Measurements from ENCODE around the gene TRMT10B.

DNA sequence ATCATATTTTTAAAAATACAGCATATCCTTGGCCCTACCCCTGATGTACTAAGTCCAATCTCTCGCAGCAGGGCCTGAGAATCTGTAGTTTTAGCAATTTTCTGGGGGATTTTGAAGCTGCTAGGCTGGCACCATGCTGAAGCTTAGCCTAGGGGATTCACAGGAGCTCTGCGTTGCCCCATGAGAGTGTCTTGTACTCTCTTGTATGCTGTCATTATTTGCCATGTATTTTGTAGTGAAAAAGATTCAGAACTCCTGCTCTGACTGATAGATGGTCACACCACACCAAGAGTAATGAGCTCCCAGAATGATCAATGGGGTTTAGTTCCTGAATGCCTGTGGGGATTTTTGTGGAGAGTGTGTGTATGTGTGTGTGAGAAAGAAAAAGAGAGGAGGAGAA is 20.7 kb upstream of the TRMT10B start:
- TF ChIP-seq, protein P1, sequence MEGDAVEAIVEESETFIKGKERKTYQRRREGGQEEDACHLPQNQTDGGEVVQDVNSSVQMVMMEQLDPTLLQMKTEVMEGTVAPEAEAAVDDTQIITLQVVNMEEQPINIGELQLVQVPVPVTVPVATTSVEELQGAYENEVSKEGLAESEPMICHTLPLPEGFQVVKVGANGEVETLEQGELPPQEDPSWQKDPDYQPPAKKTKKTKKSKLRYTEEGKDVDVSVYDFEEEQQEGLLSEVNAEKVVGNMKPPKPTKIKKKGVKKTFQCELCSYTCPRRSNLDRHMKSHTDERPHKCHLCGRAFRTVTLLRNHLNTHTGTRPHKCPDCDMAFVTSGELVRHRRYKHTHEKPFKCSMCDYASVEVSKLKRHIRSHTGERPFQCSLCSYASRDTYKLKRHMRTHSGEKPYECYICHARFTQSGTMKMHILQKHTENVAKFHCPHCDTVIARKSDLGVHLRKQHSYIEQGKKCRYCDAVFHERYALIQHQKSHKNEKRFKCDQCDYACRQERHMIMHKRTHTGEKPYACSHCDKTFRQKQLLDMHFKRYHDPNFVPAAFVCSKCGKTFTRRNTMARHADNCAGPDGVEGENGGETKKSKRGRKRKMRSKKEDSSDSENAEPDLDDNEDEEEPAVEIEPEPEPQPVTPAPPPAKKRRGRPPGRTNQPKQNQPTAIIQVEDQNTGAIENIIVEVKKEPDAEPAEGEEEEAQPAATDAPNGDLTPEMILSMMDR (IDR thresholded peaks at IDR 0.05): no peak
- TF ChIP-seq POLR2AphosphoS5 (IDR thresholded peaks at IDR 0.05): no peak
